GM19193 (cell line): ENCODE measurements around the gene B4GALT7.

Experiments used
- POLR2A ChIP-seq: IDR thresholded peaks from 4 replicates; pipeline ENCODE4 v1.6.1; 2011; ENCODE audit not compliant: insufficient read depth, insufficient read length; ENCODE audit errors: extremely low read depth

Gene B4GALT7

GRCh38 chr5:177611446-177612214 is 11.7 kb downstream of the B4GALT7 start:
- TF ChIP-seq POLR2A, result no peak

DNA sequence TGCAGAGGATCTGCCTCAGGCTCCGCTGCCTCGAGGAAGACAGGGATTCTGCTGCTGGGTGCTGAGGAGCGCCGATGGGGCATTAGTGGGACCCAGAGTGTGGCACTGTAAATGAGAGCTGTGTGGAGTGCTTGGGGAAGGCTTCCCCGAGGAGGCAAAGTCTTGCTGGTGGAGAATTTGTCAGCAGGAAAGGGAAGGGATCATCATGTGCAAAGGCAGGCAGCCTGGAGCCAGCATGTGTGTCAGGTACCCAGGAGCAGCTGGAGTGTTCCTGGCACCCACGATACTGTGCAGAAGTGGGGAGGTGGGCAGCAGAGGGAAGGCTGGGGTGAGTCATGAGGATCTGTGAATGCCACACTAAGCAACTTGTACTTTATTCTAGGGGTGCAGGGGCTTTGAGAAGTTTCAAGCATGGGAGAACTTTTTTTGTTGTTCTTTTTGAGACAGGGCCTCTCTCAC is 12.3 kb downstream of the B4GALT7 start:
- no peak for TF ChIP-seq POLR2A

- TF ChIP-seq POLR2A, result no peak
Observed at GRCh38 chr5:177620560-177620959, 20.6 kb downstream of the B4GALT7 start.
